HG02870 (cell line): Measurements from ENCODE around the gene HOXD9.

Experiments
- ATAC-seq: cut with Tn5 transposase; IDR thresholded peaks from one replicate; pipeline ENCODE4 v1.9.1; 2021; ENCODE audit warnings: mild to moderate bottlenecking, moderate library complexity; ENCODE audit not compliant: unreplicated experiment

HOXD9 gene

GRCh38 chr2:176151442-176152287 lies 29.1 kb downstream of the HOXD9 start, which contains the start of gene HOXD4:
HOXD4 (plus strand) TSS chr2:176151550; CDS start chr2:176151634, 84 bp downstream.
- ATAC-seq: no peak

- no peak for ATAC-seq
These were observed 30.0 kb downstream of the HOXD9 start for GRCh38 chr2:176152350-176153181.

- ATAC-seq: no peak
These were observed 32.2 kb downstream of the HOXD9 start for GRCh38 chr2:176154576-176155252.

DNA sequence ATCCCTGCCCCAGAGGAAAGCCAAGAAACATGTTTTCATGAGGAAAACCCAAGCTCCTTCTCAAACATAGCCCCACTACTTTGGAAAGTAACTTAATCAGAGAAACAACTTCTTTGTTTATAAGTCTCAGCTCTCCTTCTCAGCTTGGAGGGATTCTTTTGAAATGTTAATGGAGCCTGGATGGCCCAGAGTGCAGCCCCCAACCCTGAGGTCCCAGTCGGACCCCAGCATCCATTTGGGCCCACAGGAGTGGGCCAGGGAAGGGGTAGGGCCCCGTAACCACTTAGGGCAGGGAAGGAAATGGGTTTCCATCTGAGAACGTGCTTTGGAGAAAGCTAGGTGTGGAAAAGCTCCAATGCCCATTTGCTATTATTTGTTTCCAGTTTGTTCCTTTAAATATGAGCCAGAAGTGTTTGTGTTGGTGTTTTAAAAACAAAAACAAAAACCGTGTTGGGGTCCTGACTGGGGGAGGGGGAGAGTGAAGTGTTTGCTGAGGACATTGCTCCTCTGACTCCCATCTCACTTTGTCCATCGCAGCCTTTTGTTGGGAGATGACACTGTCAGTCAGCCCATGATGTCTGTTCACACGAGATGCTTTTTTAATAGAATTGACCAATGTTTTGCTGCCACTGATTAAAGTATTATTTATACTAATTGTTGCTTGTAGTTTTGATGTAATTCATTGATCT lies 33.0 kb downstream of the HOXD9 start:
- ATAC-seq: no peak

- ATAC-seq: no peak
These were observed 33.8 kb downstream of the HOXD9 start for GRCh38 chr2:176156301-176156806.

DNA sequence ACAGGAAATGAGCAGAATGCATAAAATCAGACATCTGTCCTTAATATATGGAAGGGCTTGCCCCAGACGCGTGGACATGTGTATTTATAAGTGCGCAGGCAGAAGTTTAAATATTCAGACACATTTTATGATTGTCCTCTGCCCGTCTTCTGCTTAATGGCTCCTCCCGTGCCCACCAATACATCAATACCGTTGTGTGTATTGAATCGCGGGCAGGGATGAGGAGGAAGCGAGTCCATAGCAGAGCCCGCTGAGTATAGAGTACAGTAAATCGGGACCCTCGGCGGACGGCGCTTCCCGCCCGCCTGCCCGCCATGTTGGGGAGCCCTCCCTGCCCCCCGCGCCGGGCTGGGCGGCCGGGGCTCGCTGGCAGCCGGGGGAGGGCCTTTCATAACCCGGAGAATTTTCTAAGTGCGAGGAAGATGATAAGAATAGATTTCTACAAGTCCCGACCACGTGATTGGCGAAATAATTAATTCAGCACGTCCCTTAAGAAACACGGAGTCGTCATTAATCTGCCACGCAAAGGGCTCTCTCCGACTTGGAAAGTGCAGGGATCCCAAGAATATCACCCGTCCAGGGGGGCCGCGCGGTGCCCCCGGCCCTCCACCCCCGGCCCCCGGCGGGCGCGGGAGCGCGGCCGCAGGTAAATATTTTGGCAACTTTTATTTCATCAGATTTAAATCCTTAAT lies 34.4 kb downstream of the HOXD9 start, which contains the start of gene HOXD3:
HOXD3 (plus strand) TSS at position 501 of the 692 bp plus-strand sequence. CDS start 11,808 bp downstream, outside the sequence.
- no peak for ATAC-seq

GRCh38 chr2:176157499-176158185 lies 35.1 kb downstream of the HOXD9 start:
- ATAC-seq: no peak

DNA sequence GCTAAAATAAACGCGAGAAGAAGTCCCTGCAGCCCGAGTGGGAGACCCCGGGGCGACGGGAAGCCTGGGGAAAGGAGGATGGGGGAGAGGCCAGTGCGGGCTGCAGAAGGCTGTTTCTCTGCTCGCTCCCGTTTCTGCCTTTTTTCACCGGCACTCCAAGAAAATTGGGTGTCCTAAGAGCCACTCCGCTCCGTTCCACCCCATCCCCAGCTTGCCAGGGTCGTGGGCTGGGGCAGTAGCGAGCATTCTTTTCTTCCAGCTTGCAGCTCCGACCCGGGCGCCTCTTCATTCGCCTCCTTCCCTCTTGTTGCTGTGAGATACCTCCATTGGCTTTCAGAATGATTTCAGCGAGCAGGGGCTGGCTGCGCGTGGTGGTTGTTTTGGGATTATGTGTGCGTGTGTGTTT lies 35.7 kb downstream of the HOXD9 start:
- no peak for ATAC-seq

DNA sequence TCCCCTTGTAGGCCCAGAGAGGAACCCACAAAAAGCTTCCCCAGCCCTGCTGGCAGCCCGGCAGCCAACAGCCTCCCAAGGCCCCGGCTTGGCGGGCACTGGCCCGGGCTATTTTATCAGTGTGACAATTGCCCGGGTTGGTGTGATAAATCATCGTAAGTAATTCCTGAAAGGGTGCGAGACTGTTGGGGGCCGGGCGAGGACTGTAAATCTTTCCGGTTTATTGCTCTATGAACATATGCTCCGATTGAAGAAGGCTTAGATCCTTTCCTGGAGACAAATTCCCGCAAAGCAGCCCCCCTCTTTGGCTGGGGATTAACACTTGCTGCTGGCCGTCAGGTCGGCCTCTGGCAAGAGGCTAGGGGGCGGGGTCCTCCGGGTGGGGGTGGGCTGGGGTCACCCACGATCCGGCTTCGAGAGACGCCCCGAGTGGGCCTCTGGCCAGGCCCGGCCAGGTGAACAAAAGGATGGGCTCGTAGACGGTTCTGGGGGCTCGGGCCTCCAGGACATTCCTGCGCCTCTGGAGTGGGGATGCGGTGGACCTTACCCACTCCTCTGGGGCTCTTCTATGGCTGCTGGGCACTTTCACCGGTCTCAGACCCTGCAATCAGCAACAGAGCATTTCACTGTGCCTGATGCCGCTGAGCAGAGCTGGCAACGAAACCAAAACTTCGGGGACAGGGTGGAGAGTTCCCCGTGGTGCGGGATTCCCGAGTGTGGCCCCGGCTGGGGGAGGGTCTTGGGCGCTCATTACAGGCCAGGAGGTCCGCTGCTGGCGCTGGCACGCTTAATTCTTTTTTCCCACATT lies 36.5 kb downstream of the HOXD9 start:
- no peak for ATAC-seq

DNA sequence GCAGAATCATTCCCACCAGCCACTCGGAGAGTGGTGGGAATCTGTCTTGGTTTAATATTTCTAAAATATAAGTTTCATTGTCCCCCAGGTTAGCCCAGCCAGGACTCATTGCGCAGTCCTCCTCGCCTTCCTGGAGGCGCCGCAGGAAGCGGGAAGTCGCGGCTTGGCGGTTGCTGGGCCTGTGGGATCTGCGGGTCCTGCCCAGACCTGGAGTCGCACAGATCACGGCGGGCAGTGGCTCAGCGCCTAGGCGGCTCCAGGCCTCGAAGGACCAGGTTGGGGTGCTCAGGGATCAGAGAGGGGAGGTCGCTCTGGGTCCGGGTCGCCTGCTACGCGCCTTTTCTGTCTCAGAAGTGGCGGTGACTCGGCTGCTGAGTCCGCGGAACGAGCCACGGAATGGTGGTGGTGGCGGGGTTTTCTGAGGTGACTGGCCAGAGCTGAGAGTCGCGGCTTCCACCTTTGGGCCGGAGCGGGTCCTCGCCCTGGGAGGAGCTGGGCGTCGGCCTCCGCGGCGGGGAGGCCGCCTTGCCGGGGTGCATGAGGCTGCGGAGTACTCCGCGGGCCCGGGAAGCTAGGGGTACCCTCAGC lies 37.2 kb downstream of the HOXD9 start:
- no peak for ATAC-seq

- no peak for ATAC-seq
These were observed 37.9 kb downstream of the HOXD9 start for GRCh38 chr2:176160251-176160985.

DNA sequence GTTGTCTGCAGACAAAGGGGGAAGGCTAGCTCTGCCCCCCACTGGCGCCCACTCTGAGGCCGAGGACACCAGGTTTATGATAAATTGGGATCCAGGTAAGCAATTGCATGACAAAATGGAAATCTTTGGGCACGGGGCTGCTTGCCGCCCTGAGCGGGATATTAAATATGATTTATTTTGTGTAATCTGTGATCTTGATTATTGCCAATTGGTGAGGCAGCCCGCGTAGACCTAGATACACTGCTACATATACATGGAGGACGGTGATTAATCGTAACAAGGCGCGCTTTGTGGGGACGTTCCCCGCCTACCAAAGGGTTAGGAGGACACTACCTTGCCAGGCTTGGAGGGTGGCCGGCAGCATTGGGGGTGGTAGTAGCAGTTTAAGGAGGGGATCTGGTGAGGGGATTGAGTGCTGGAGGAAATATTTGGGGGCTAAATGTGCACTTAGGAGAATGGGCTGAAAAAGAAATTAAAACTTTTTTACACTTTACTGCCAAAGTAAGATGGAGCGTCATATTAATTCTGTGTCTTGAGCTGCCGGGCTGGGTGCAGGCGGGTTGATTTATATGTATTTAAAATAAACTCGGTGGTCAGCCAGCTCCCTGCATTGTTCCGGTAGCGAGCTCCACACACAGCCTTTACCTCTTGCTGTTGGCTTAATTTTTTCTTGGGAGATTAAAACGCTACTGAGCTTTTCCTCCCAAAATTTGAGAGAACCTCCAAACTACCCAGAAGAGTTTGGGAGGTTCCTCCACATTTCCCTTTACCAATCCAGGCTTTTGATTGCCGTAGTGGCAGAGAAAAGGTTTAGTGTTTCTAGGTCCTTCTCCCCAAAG lies 38.7 kb downstream of the HOXD9 start:
- ATAC-seq: no peak

DNA sequence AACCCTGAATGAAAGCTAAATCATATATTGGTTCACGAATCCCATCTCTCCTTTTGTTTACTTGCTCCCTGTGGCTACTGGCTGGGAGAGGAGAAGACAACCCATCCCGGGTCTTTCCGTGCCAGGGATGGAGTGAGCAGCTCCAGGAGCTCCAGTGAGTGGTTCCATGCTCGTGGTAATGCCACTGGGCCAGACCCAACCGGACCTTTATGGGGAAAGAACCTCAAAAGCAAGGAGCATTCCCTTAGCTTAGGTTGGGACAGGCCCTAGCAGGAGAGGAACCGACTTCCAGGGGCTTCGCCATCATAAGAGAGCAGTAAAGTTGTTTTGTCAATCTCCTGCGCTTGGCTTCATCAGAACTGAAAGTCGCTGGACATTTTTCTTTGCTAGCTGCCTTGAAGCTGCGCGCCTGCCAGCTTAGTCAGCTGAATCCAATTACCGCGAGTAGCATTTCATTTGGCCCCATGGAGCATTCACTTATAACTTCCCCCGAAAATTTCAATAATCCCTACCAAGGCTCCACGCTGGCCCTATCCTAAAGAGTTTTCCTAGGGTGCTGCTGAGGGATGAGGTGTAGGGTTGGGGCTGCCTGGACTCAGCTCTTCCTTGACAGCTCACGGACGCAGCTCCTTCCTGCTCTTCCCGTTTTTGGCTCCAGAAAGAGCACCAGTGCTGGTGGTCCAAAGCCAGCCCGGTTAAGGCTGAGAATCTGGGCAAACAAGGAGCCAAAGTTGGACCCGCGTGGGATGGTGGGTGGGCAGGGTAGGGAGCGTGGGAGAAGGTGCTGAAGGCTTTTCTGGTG lies 39.5 kb downstream of the HOXD9 start:
- no peak for ATAC-seq

DNA sequence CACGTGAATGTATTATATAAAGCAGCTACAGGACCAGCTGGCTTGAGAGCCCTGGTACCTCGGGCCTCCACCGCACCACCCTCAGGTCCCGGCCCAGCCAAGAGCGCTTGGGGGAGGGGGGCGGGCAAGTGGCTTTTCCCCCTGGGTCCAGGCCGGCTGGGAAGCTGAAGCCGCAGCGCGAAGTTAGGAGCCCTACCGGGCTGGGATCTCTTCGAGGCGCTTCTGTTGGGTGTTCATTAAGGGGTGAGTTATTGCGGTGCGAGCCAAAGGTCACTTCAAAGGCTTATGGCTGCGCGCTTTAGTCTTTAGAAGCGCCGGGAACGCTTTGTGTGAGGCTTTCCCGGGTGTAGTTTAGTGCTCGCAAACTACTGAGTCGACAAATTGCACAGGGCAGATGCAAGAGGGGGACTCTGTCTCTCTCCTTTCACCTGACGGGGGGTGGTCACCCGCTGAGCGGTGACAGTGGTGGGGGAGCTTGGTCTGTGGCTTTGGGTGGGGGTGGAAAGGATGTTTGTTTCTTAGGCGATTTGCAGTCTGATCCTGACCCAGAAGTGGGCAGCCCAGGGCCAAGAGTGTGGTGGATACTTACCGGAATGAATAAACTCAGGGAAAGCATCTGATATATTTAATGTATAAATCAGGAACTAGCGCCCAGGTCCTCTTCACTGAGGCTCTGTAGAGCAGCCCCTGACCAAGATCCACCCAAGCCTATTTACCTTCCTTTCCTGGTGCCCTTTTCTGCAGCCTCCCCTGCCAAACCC lies 40.6 kb downstream of the HOXD9 start:
- no peak for ATAC-seq

DNA sequence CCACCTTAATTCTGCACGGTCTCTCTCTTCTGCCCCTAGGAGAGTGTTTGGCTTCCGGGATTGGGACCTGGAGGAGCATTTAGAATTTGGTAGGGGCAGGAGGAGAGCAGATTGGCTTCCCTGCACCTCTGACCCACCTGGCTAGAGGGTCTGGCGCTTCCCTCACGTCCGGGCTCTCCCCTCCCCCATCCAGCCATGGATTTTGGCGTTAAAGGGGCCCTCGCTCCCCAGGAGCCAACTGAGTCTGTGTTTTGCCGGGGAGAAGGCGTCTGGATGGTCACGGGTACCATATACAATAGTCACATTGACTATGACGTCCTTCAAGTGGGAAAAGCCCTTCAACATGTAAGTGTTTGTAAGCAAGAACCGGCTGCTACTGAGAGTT lies 41.1 kb downstream of the HOXD9 start:
- ATAC-seq: no peak
